ENCODE data around the gene ZNF616. TPM values are rescaled to one million over a fixed set of nuclear protein-coding genes. Genes with fewer than 3 reads are reported as not detected.

ZNF616 gene
- total RNA-seq, 4 donors from 2014 or later, result 11.0 to 14.1 (median 13.2) TPM

GRCh38 chr19:52070496-52070895, 69.2 kb downstream of the ZNF616 start:
- no peaks in the 10 kb centered on the region for H3K9me3 ChIP-seq
- H3K4me1 ChIP-seq, result no peaks in the 10 kb centered on the region
- no peak for DNase-seq
- TF ChIP-seq POLR2A (IDR thresholded peaks at IDR 0.05) (no peak), CTCF (IDR thresholded peaks at IDR 0.05) (no peak)
- no peak overlapping the region for H3K27ac ChIP-seq
- no peaks in the 10 kb centered on the region for H3K27me3 ChIP-seq
- WGBS, 2 donors, result 99 to 100% methylated on average over 5 of the region's 5 CpGs
- intact Hi-C loops (cut with DNase I), result no loop called here
- H3K4me3 ChIP-seq (replicated peaks in 1 of 3), result no peak overlapping the region
- H3K36me3 ChIP-seq, result peaks cover 68 to 70% of the 10 kb centered on the region in 2 donors

GRCh38 chr19:52069653-52070052, 70.1 kb downstream of the ZNF616 start:
- Histone ChIP-seq H3K9me3 (no peaks in the 10 kb centered on the region), H3K36me3 (peaks cover 60 to 62% of the 10 kb centered on the region in 2 donors), H3K4me3 (replicated peaks in 1 of 3) (no peak overlapping the region), H3K27ac (no peak overlapping the region), H3K4me1 (no peaks in the 10 kb centered on the region), H3K27me3 (no peaks in the 10 kb centered on the region)
- TF ChIP-seq CTCF (IDR thresholded peaks at IDR 0.05), result no peak
- TF ChIP-seq POLR2A (IDR thresholded peaks at IDR 0.05), result no peak
- WGBS, 2 donors, result 90 to 93% methylated on average over 2 of the region's 2 CpGs
- DNase-seq, result no peak
- intact Hi-C loops (cut with DNase I), result no loop called here

- Histone ChIP-seq H3K27ac (no peak overlapping the region), H3K4me3 (replicated peaks in 1 of 3) (no peak overlapping the region), H3K9me3 (no peaks in the 10 kb centered on the region), H3K36me3 (peaks cover 42 to 55% of the 10 kb centered on the region in 2 donors), H3K4me1 (no peaks in the 10 kb centered on the region), H3K27me3 (no peaks in the 10 kb centered on the region)
- intact Hi-C loops (cut with DNase I), result no loop called here
- no peak for DNase-seq
- WGBS, 2 donors, result 96 to 99% methylated on average over 6 of the region's 6 CpGs
- no peak for TF ChIP-seq POLR2A (IDR thresholded peaks at IDR 0.05)
- TF ChIP-seq CTCF (IDR thresholded peaks at IDR 0.05), result no peak
Measured at GRCh38 chr19:52066258-52066863, 73.4 kb downstream of the ZNF616 start.

- H3K4me3 ChIP-seq (replicated peaks in 1 of 3), result no peak overlapping the region
- WGBS, 2 donors, result 98% methylated on average over 6 of the region's 6 CpGs
Measured at GRCh38 chr19:52065399-52065798, 74.3 kb downstream of the ZNF616 start.

More at GRCh38 chr19:52065399-52065798, 74.3 kb downstream of the ZNF616 start:
- Histone ChIP-seq H3K27ac (no peak overlapping the region), H3K27me3 (no peaks in the 10 kb centered on the region), H3K9me3 (no peaks in the 10 kb centered on the region), H3K4me1 (no peaks in the 10 kb centered on the region), H3K36me3 (peaks cover 35 to 50% of the 10 kb centered on the region in 2 donors)
- intact Hi-C loops (cut with DNase I), result no loop called here
- no peak for TF ChIP-seq POLR2A (IDR thresholded peaks at IDR 0.05)
- no peak for DNase-seq

Small RNAs within 50 kb of the gene (small RNA-seq; reads per million reads assigned to genes)
- not detected for gene RPL37P23

Other genes starting within 250 kb of the ZNF616 start
- 10 to 100 TPM; 10.5 to 19.1 (median 14.9) TPM for gene ZNF649, start 234.9 kb downstream of the ZNF616 start, total RNA-seq
- gene ZNF613, start 212.5 kb downstream of the ZNF616 start, total RNA-seq, result 10 to 100 TPM in 3 of 4 donors, 1 to 10 TPM in 1; 7.9 to 27.7 (median 15.6) TPM
- gene ZNF350, start 153.1 kb downstream of the ZNF616 start, total RNA-seq, result 10 to 100 TPM; 12.0 to 27.4 (median 16.4) TPM
- gene ZNF615, start 131.7 kb downstream of the ZNF616 start, total RNA-seq, result 10 to 100 TPM; 19.5 to 36.9 (median 20.6) TPM
- 10 to 100 TPM; 10.6 to 17.6 (median 14.0) TPM for gene ZNF614, start 111.6 kb downstream of the ZNF616 start, total RNA-seq
- 10 to 100 TPM; 12.9 to 20.9 (median 16.6) TPM for gene ZNF432, start 91.1 kb downstream of the ZNF616 start, total RNA-seq
- gene ZNF841, start 44.2 kb downstream of the ZNF616 start, total RNA-seq, result 10 to 100 TPM; 14.9 to 23.9 (median 18.0) TPM
- gene ZNF836, start 31.7 kb upstream of the ZNF616 start, total RNA-seq, result 10 to 100 TPM in 3 of 4 donors, 1 to 10 TPM in 1; 7.2 to 15.9 (median 12.3) TPM
- 100 to 1,000 TPM; 120 to 272 (median 258) TPM for gene PPP2R1A, start 50.1 kb upstream of the ZNF616 start, total RNA-seq
- gene ZNF766, start 129.6 kb upstream of the ZNF616 start, total RNA-seq, result 10 to 100 TPM; 13.2 to 26.5 (median 16.1) TPM
- 10 to 100 TPM; 12.6 to 14.4 (median 12.8) TPM for gene ZNF480, start 157.2 kb upstream of the ZNF616 start, total RNA-seq
- 10 to 100 TPM in 1 of 4 donors, 1 to 10 TPM in 3; 4.3 to 10.6 (median 7.1) TPM for gene ZNF610, start 196.3 kb upstream of the ZNF616 start, total RNA-seq
- gene ZNF880, start 230.0 kb upstream of the ZNF616 start, total RNA-seq, result 10 to 100 TPM; 31.1 to 49.4 (median 36.7) TPM

All from thyroid gland (tissue), 4 donors.